Activated naive CD4-positive, alpha-beta T cell treated with anti-CD3 and anti-CD28 coated beads for 36 hours (primary cell): ENCODE results near the gene SOHLH2. TPM values are rescaled to one million over a fixed set of nuclear protein-coding genes. Genes with fewer than 3 reads are reported as not detected.

Source experiments
- CTCF ChIA-PET: fragments of 350-600 bp; sonication (Branson Sonifier 250); formaldehyde crosslinking; loops from one replicate; lab custom pipeline; 2021; ENCODE audit warnings: antibody characterized with exemption; lab: Charles Lee
- DNase-seq: peaks from one replicate; pipeline ENCODE4 v3.0.0-alpha.2; 2020
- H3K27ac Mint-ChIP-seq: one replicate; pipeline ENCODE4 v1.8.0; 2021; ENCODE audit warnings: mild to moderate bottlenecking, mixed read lengths
- H3K27me3 Mint-ChIP-seq: one replicate; pipeline ENCODE4 v1.8.0; 2021; ENCODE audit warnings: low read depth, mixed read lengths
- H3K36me3 Mint-ChIP-seq: one replicate; pipeline ENCODE4 v1.8.0; 2021; ENCODE audit warnings: low read depth, mixed read lengths
- H3K4me1 Mint-ChIP-seq: one replicate; pipeline ENCODE4 v1.8.0; 2021; ENCODE audit warnings: low read depth, mixed read lengths
- H3K4me3 Mint-ChIP-seq: one replicate; pipeline ENCODE4 v1.8.0; 2021; ENCODE audit warnings: mild to moderate bottlenecking, moderate library complexity, mixed read lengths
- H3K9me3 Mint-ChIP-seq: one replicate; pipeline ENCODE4 v1.8.0; 2021; ENCODE audit warnings: mixed read lengths
- intact Hi-C: fragments of 100-400 bp; cut with micrococcal nuclease; formaldehyde crosslinking; loops from one replicate; pipeline ENCODE4 v1.15.1; 2023
- total RNA-seq, 2 experiments: library from RNA; stranded (reverse); gene quantifications; one replicate each; pipeline ENCODE4 v1.2.3, GENCODE V29; 2021

SOHLH2 gene
- total RNA-seq, 2 experiments from 2014 or later, result not detected

GRCh38 chr13:36174923-36175322, 39.4 kb downstream of the SOHLH2 start:
- CTCF ChIA-PET, result no interaction called here
- Mint-ChIP-seq H3K4me3 (no peak overlapping the region), H3K9me3 (peaks cover 2% of the 10 kb centered on the region), H3K36me3 (no peaks in the 10 kb centered on the region), H3K27me3 (peaks cover 2% of the 10 kb centered on the region), H3K4me1 (no peaks in the 10 kb centered on the region), H3K27ac (no peak overlapping the region)
- intact Hi-C loops, result no loop called here
- DNase-seq, result no peak

- Mint-ChIP-seq H3K27ac (no peak overlapping the region), H3K4me3 (no peak overlapping the region), H3K4me1 (no peaks in the 10 kb centered on the region), H3K36me3 (no peaks in the 10 kb centered on the region), H3K9me3 (peaks cover 2% of the 10 kb centered on the region), H3K27me3 (peaks cover 2% of the 10 kb centered on the region)
- no peak for DNase-seq
- CTCF ChIA-PET, result no interaction called here
- intact Hi-C loops, result no loop called here
Measured at GRCh38 chr13:36173571-36174322, 40.6 kb downstream of the SOHLH2 start.

- H3K4me3 Mint-ChIP-seq, result no peak overlapping the region
- no peaks in the 10 kb centered on the region for H3K4me1 Mint-ChIP-seq
- peaks cover 2% of the 10 kb centered on the region for H3K9me3 Mint-ChIP-seq
- DNase-seq, result no peak
- intact Hi-C loops, result no loop called here
- no peaks in the 10 kb centered on the region for H3K36me3 Mint-ChIP-seq
- CTCF ChIA-PET, result no interaction called here
- peaks cover 4% of the 10 kb centered on the region for H3K27me3 Mint-ChIP-seq
- H3K27ac Mint-ChIP-seq, result no peak overlapping the region
Measured at GRCh38 chr13:36166046-36166445, 48.3 kb downstream of the SOHLH2 start.

GRCh38 chr13:36163809-36164308, 50.5 kb downstream of the SOHLH2 start:
- Mint-ChIP-seq H3K27me3 (peaks cover 2% of the 10 kb centered on the region), H3K36me3 (no peaks in the 10 kb centered on the region), H3K4me1 (no peaks in the 10 kb centered on the region), H3K4me3 (no peak overlapping the region), H3K9me3 (peaks cover 2% of the 10 kb centered on the region), H3K27ac (no peak overlapping the region)
- DNase-seq, result no peak
- CTCF ChIA-PET, result interaction anchor here (0.7 kb wide), 1 partner anchor 111 kb away, joined by 3 read pairs; no protein-coding TSS in a partner anchor
- intact Hi-C loops, result no loop called here

- CTCF ChIA-PET, result no interaction called here
Measured at GRCh38 chr13:36163286-36163685, 51.1 kb downstream of the SOHLH2 start.

GRCh38 chr13:36160297-36160696, 54.1 kb downstream of the SOHLH2 start:
- no peaks in the 10 kb centered on the region for H3K4me1 Mint-ChIP-seq
- CTCF ChIA-PET, result no interaction called here
- H3K4me3 Mint-ChIP-seq, result no peak overlapping the region
- no peak overlapping the region for H3K27ac Mint-ChIP-seq
- no peaks in the 10 kb centered on the region for H3K36me3 Mint-ChIP-seq
- intact Hi-C loops, result no loop called here
- peaks cover 7% of the 10 kb centered on the region for H3K27me3 Mint-ChIP-seq
- DNase-seq, result no peak
- H3K9me3 Mint-ChIP-seq, result peaks cover 2% of the 10 kb centered on the region

More at GRCh38 chr13:36163286-36163685, 51.1 kb downstream of the SOHLH2 start:
- Mint-ChIP-seq H3K27ac (no peak overlapping the region), H3K27me3 (peaks cover 2% of the 10 kb centered on the region), H3K4me3 (no peak overlapping the region), H3K9me3 (peaks cover 2% of the 10 kb centered on the region), H3K36me3 (no peaks in the 10 kb centered on the region), H3K4me1 (no peaks in the 10 kb centered on the region)
- intact Hi-C loops, result no loop called here
- no peak for DNase-seq

GRCh38 chr13:36158611-36159010, 55.7 kb downstream of the SOHLH2 start:
- Mint-ChIP-seq H3K4me1 (no peaks in the 10 kb centered on the region), H3K27ac (no peak overlapping the region), H3K36me3 (no peaks in the 10 kb centered on the region), H3K27me3 (peaks cover 11% of the 10 kb centered on the region), H3K4me3 (no peak overlapping the region), H3K9me3 (peaks cover 2% of the 10 kb centered on the region)
- intact Hi-C loops, result no loop called here
- DNase-seq, result no peak
- CTCF ChIA-PET, result no interaction called here

DNA sequence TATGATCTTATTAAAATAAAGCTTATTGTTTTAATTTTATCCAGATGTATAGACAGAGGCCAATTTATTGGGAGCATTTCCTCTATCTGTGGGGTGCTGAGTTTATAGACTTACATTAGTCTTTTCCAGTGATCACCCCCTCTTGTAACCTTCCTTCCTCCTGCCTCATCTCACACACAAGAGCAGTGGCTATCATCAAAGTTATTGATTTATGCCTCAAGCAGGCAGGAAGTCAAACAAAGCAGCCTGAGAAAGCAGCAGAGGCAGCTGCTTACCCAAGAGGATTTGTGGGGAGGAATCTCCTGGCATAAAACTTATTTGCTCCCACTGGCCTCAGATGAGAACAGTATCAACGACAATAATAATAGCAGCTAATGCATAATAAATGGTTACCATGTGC, 56.9 kb downstream of the SOHLH2 start:
- peaks cover under 1% of the 10 kb centered on the region for H3K9me3 Mint-ChIP-seq
- peaks cover 11% of the 10 kb centered on the region for H3K27me3 Mint-ChIP-seq
- intact Hi-C loops, result no loop called here
- H3K4me3 Mint-ChIP-seq, result no peak overlapping the region
- H3K36me3 Mint-ChIP-seq, result no peaks in the 10 kb centered on the region
- CTCF ChIA-PET, result interaction anchor here (0.6 kb wide), 1 partner anchor 791 kb away, joined by 5 read pairs; no protein-coding TSS in a partner anchor
- no peaks in the 10 kb centered on the region for H3K4me1 Mint-ChIP-seq
- no peak overlapping the region for H3K27ac Mint-ChIP-seq
- DNase-seq, result no peak

- Mint-ChIP-seq H3K36me3 (no peaks in the 10 kb centered on the region), H3K27me3 (peaks cover 11% of the 10 kb centered on the region), H3K4me1 (no peaks in the 10 kb centered on the region), H3K4me3 (no peak overlapping the region), H3K27ac (no peak overlapping the region), H3K9me3 (peaks cover 6% of the 10 kb centered on the region)
- CTCF ChIA-PET, result interaction anchor here (0.6 kb wide), 1 partner anchor 422 kb away, joined by 3 read pairs; no protein-coding TSS in a partner anchor
- DNase-seq, result no peak
- intact Hi-C loops, result no loop called here
Measured at GRCh38 chr13:36154567-36155291, 59.6 kb downstream of the SOHLH2 start.

DNA sequence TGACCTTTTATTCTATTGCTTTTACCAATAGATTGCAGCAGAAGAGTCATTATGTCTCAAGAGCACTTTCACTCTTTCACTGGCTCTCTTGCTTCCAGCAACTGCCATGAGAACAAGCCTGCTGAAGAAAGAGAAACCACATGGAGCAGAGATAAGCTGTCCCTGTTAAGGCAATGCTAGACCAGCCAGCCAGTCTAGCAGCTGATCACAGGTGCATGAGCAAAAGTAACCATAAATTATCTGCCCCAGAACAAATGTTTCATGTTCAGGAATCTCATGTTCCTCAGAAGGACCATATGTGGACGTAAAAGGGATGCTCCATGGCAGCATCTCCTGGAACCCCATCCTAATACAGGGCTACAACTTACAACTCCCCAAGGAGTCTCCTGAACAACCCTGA, 62.8 kb downstream of the SOHLH2 start:
- Mint-ChIP-seq H3K27ac (no peak overlapping the region), H3K4me3 (no peak overlapping the region), H3K4me1 (no peaks in the 10 kb centered on the region), H3K27me3 (peaks cover 11% of the 10 kb centered on the region), H3K36me3 (no peaks in the 10 kb centered on the region), H3K9me3 (peaks cover 7% of the 10 kb centered on the region)
- intact Hi-C loops, result no loop called here
- no peak for DNase-seq
- CTCF ChIA-PET, result no interaction called here

DNA sequence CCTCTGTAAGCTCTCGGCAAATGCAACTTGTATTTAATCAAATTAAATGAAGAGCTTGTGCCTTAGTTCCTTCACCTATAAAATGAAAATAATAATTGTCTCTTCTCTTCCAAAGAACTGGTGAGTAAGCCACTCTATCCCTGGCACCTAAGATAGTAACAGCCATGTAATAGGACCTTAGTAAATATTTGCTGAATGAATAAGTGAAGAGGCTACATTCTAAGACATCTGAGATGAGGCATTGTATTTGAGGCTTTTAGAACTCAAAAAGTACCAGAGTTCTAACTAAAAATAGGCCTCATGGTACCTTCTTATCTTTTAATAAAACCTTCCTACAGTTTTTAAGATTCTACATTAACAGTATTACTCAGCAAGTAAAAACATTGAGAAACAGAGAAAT, 65.9 kb downstream of the SOHLH2 start:
- peaks cover 7% of the 10 kb centered on the region for H3K9me3 Mint-ChIP-seq

DNA sequence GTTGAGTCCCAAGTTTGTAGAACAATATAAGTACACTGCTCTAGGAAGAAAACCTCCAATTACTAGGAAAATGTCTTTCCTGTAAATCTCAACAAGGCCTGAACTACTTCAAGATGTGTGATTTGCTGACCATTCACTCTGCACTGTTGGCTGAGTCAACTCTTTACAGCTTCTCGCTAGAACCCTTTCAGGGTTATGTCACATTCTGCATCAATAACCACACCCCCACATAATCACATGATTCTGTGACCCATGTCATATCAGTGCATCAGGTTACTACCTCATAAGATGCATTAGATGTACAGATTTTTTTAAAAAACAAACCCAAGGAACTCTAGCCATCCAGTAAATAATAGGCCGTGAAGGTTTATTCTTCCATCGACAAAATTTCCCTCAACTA, 67.0 kb downstream of the SOHLH2 start:
- Mint-ChIP-seq H3K27me3 (no peaks in the 10 kb centered on the region), H3K4me1 (no peaks in the 10 kb centered on the region), H3K4me3 (no peak overlapping the region), H3K27ac (no peak overlapping the region), H3K9me3 (peaks cover 7% of the 10 kb centered on the region), H3K36me3 (no peaks in the 10 kb centered on the region)
- CTCF ChIA-PET, result no interaction called here
- no peak for DNase-seq
- intact Hi-C loops, result no loop called here

More for the DNA sequence above, 65.9 kb downstream of the SOHLH2 start:
- Mint-ChIP-seq H3K4me3 (no peak overlapping the region), H3K27me3 (no peaks in the 10 kb centered on the region), H3K36me3 (no peaks in the 10 kb centered on the region), H3K4me1 (no peaks in the 10 kb centered on the region), H3K27ac (no peak overlapping the region)
- no peak for DNase-seq
- CTCF ChIA-PET, result no interaction called here
- intact Hi-C loops, result no loop called here
